Epidermal melanocyte (primary cell): Measurements from ENCODE around the gene C8A.

Experiments used
- DNase-seq: peaks from one replicate; pipeline ENCODE4 v3.0.0; 2011; ENCODE audit warnings: low spot score; ENCODE audit not compliant: insufficient read length

Gene C8A

DNA sequence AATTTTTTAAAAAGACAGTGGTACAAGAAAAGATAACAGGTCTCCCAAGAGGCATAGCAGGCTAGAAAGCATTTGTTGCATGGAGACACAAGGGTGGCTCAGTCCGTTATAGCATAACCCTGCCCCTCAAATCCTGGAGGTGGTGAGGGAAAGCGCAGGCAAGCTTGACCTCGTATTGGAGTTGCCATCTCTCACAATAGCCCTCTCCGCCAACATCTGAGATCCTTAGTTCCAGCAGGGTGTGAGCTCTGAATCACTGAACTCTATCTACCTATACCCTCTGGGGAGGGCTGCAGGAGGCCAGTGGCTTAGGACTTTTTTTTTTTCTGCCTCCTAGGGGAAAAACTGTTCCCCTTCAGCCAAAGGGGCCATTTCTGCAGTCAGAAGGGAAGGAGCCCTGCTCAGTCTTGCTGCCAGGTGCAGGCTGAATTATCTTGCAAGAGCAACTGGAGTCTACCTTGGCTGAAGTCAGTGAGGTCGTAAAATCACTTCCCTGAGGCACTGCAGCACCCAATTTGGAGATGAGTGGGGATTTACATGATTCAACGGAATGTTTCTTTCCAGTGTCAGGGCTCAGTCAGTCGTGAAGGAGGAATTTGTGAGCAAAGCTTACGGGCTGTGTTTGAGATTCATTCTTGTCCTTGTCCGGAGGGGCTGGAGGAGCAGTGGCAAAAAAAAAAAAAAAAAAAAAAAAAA is 17.2 kb upstream of the C8A start:
- DNase-seq = no peak

DNA sequence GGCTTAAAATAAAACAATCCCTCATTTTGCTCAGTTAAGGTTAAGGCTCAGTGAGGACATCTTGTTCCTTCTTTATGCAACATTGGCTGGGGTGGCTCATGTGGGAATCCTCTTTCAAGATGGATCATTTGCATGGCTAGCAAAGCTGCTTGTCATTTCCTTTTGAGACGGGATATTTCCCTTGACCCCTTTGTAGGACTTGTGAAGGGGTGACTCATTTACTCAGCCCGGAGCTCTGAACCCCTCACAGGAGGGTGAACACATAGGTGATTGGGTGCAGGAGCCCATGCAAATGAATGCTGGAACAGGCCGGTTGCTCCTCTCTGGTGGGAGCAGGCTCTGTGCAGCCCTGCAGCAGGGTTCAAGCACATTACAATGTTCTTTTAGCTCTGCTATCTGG is 15.8 kb upstream of the C8A start:
- no peak for DNase-seq

DNA sequence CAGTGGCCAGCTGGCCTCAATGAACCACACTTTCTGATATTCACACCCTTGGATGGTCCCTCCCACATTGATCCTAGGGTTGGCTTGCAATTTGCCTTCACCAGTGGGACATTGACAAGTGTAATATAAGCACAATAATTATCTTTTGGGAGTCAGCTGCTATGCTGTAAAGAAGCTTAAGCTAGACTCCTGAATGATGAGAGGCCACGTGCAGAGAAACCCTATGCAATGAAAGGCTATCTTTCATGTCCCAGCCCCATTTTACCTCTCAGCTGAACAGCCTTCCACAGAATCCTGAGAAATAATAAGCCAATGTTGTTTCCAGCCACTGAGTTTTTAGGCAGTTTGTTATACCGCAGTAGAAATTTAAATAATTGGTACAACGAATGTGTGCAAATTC is 11.1 kb upstream of the C8A start:
- no peak for DNase-seq

DNA sequence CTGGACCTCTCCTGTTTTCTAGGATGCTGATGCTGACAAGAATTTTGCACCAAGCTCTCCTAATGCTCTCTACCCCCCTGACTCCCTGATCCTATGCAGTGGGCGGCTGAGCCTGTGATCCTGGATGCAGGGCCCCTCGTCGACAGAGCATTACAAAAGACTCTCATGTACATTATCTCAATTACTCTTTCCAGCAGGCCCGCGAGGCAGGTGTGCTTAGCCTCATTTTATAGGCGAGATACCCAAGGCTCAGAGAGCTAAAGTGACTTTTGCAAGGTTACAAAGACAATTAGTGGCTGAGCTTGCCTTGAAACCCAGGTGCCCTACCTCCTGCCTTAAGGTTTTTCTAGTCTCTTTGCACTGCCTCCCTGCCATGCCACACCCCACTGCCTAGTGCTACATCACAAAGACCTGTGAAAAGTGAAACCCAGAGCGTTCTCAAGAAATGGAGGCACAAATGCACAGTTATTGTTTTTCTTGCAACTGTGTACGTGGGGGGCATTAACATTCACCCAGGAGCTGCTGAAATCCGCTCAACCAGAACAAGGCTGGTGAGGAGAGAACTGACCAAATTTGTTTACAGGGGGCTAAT is 10.0 kb upstream of the C8A start:
- no peak for DNase-seq

DNA sequence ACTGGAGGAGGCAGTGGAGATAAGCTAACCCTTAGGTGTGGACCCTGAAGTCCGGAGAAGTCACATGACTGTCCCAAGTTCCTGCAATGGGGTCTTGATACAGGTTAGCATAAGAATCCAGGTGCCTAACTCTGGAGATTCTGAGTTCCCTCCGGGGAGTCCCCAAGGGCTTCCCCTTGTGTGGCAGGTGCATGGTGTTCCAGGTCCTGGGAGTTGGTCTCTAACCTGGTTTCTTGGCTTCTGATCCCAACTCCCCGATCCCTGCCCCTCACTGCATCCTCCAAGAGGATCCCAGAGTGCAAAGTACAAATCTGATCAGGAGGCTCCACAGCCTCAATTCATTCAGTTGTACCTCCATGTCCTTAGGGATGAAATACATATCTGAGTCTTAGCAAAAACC is 9.3 kb upstream of the C8A start:
- no peak for DNase-seq

DNA sequence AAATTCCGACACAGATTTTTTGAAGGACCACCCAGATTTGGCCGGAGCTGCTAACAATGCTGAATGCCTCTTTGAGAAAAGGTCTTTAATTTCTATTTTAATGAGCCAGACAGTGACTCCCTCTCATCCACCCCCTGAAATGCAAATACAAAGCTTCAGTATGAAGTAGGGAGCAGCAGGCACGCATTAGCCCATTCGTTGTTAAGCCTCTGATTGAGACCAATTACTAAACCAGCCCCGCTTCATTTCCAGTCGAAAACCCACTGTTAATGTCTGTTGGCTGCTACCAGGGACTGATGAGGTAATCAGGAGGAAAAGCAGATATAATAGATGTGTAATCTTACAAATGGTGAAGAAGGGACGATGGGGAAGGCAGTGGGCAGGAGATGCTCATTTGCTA is 4.8 kb upstream of the C8A start:
- DNase-seq = no peak

DNA sequence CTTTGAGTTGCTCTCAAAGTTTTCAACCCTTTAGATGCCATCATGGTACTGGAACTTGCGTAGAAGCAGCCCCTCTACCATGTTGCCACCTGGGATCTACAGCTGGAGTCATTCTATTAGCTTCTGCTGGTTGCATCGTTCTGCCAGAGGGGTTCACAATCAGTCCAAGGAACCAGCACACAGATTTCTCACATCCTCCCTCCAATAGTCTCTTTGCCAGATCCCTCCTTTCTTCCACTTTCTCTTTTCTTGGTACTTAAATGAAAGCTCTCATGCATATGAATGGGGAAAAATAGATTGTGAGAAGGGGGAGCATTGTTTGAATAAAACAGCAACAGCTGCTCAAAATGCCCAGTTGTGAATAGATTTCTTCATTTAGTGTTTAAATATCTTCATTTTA is 4.2 kb upstream of the C8A start:
- no peak for DNase-seq

DNA sequence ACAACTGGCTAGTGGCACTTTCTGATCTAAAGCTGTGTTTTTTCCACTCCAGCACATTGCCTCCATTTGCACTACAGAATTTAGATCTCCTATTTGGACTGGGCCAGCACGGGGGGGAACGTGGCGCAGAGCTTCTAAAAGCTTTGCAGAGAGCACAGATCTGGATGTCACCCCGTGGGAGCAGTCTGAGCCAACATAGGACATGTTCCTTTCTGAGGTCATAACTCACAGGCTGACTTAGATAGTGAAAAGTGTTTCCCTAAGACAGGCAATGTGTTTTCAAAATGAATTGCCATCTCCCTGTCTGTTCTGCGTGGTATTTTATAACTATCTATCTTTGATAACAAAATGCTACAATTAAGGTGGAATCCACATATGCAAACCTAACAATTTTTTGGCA is 3.7 kb upstream of the C8A start:
- DNase-seq = no peak

DNA sequence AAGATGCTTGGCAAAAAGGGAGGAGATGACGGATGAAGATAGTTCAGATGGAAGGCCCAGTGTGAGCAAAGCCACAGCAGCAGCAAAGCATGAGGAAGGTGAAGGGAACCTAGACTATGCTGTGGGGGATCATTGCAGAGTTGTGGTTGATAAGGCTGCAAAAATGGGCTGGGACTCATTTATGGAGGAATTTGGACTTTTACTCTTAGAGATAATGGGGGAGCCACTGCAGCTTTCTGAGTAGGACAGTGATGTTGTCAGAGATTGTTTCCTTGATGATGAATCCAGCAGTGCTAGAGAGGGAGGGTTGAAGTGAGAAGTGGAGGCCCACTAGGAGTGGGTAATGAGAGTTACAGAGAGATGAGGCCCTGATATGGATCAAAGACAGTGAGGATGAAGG is 2.1 kb upstream of the C8A start:
- DNase-seq = no peak

DNA sequence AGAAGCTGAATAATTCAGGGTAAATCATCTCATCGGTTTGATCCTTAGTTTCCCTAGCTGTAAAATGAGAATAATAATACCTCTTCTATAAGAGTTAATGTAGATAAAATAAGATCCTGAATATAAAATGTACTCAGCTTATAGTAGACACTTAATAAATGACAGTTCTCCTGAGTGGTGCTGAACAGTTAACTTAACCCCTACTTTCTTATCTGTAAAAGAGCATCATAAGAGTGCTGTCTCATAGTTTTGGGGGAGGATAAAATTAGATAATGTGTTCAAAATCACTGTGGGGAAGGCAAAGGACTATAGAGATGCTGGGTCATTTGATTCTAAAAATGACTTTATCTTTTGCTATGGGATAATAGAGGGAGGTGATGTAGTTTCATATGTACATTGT is 593 bp downstream of the C8A start:
- no peak for DNase-seq

DNA sequence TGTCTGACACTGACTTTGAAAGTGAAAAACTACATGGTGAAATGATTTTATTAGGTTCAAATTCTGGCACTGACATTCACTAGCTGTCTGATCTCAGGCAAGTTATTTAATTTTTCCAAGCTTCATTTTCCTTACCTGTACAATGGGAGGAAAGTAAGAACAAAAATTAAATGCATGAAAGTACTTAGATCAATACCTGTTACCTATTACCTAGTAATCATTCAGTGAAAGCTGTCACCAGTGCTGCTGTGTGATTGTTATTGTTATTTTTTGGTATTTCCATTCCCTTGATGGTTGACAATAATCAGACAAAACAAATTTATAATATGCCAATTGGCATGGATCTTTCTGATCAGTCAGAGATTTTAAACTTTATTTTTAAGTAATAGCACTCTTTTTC is 1.6 kb downstream of the C8A start:
- no peak for DNase-seq

DNA sequence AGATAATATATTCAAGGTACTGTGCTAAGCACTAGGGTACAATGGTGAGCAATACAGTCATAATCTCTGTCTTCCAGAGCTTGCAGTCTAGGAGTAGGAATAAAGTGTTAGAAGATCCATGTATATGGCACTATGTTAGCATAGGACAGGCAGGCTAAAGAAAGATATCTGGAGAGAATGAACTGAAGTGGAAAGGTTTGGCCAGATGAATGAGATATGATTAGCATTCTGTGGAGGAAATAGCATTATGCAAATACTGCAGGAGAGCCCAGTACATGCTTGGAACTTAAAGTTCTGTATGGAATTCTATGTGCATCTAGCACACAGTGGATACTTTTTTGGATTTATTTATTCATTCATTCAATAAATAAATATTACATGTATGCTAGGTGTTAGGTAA is 4.7 kb downstream of the C8A start:
- DNase-seq = no peak

DNA sequence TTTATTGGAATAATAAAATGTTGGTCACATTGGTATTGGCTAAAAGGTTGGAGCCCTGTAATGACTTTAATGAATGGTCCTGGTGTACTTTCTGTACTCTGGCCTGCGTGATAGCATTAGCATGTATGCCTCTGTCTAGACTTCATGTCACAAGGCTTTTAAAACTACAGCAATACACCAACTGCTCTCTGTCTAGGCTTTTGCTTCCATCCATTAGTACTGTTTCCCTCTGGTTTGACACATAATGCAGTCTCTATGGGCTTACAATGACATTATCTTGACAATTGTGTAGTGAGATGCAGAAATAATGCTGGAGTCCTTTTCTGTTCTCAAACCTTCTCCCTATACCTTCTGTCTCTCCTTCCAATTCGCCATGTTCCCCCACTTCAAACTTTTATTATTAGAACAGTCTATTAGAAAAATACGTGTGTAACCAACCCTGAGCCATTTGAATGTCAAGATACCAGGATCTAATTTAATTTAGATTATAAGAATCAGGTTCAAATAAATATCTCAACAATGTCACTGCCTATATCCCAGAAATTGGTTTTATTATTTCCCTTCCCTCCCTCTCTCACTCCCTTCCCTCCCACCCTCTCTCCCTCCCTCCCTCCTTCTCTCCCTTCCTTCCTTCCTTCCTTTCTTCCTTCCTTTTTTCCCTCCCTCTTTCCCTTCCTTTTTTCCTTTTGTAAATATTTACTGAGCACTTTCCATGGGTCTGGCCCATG is 8.8 kb downstream of the C8A start:
- no peak for DNase-seq

DNA sequence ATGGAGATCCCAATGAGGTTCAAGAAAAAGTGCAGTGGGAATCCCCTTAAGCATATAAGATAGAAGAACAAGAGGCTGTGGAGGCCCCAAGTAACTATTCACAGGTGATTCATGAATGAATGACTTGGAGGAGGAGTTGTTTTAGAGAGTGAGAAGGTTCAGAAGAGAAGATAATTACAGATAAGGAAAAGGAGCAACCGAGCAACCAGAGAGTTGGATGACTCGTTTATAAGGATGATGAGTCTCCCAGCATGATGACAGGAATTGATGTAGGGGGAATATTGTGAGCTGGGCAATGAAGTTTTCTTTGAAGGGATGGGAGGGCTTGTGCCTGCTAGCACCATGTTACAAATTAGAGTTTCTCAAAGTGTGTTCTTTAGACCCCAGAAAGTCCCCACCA is 9.8 kb downstream of the C8A start:
- no peak for DNase-seq

DNA sequence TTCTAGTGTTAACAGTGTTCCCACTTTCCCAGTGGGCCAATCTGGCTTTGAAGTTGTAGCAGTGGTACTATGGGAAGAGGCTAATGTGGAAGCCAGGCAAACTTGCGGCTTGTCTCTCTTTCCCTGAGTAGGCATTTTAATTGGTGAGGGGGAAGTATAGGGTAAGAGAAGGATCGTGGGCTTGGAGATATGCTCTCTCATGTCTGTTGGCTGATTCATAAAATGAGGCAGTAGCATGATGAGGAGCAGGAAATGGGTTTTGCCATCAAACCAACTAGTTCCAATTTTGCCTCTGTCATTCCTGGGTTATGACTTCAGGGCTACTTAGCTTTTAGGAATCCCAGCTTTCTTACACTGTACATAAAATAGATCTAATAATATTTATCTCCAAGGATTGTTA is 12.1 kb downstream of the C8A start:
- DNase-seq = no peak

DNA sequence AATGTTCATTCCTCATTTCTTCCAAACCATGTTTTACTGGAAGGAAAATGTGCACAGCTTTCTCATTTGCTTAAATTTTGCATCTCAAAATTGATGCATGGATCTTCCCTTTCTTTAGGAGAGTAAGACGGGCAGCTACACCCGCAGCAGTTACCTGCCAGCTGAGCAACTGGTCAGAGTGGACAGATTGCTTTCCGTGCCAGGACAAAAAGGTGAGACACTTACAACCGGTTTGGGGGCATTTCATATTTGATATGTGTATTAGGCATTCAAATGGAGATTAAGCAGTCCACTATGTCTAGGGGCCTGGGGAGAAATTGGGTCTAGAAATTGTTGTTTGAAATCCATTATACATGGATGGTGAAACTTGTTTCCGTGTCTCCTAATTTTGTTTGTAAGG is 12.9 kb downstream of the C8A start:
- DNase-seq = no peak

DNA sequence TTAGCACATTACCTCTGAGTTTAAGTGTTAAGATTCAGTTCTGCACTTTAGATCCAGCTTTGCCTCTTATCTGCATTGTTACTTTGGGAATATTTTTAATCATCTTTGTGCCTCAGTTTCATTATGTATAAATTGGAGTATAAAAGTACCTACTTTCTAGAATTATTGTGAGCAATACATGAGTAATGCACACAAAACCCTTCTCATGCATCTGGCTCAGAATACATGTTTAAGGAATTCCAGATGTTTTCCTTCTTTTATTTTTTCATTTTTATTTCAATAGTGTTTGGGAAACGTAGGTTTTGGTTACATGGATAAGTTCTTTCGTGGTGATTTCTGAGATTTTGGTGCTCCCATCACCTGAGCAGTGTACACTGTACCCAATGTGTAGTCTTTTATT is 14.2 kb downstream of the C8A start:
- no peak for DNase-seq

DNA sequence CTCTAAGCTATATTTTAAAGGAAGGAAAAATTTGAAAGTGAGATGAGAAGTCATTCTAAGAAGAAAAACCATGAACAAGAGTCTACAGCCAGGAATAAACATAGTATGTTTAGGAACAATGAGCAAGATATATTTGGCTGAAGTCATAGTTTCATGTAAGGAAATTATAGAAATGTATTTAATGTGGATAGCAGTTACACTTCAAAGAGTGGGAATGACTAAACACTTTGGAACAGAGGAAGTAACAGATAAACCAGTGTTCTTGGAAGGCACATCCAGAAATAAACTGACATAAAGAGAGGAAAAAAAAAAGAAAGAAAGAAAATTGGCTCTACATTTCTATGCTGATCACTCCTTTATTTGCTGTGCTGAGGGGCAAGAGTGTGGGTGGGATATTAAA is 18.0 kb downstream of the C8A start:
- no peak for DNase-seq

DNA sequence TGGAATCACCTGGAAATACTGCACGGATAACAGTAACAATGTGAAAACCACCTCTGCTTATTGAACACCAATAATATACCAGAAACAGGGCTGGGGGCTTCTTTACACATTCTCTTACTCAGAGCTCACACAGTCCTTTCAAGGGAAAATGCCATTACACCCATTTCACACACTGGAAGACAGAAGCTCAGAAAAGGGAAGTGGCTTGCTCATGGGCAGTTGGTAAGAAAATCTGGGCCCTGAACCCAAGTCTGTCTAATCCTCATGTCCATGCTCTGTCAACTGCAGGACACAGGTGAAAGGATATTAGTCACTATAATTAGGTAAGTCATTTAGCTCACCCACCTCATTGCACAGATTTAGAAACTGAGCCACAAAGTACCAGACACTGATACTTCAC is 18.6 kb downstream of the C8A start:
- DNase-seq = no peak

DNA sequence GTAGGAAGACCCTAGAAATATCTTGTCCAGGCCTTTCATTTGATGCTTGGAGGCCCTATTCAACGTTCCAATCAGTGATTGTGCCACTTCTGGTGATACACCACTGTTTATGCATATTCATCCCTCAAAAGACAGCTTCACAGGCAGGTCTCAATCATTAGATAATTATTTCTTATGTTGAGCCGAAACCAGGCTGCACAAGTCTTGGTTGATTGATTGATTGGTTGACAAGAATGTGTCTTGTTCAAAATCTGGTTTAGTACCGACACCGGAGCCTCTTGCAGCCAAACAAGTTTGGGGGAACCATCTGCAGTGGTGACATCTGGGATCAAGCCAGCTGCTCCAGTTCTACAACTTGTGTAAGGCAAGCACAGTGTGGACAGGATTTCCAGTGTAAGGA is 20.1 kb downstream of the C8A start:
- no peak for DNase-seq

DNA sequence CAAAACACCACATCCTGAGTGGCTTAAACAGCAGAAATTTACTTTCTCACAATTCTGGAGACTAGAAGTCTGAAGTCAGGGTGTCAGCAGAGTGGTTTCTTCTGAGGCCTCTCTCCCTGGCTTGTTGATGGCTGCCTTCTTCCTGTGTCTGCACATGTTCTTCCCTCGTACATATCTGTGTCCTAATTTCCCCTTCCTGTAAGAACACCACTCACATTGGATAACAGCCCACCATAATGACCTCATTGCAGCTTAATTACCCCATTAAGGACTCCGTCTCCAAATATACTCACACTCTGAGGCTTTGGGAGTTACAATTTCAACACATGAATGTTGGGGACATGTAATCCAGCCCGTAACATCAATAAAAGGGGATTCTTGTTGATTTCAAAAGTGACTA is 23.4 kb downstream of the C8A start:
- no peak for DNase-seq

DNA sequence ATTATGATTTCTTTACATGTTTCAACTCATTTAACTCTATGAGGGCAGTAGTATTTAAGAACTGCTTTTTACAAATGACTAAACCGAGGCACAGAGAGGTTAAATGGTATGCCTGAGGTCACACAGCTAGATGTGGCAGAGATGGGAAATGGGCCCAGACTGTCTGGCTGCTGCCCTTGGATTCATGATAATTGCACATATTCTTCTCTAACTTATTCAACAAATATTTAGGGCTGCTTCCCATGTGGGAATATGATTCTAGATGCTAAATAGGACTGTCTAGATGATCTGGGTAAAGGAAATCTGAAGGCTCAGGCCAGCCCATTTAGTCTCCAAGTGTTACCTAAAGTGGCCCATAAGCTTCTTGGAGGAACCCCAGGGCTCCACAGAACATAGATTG is 26.2 kb downstream of the C8A start:
- no peak for DNase-seq

DNA sequence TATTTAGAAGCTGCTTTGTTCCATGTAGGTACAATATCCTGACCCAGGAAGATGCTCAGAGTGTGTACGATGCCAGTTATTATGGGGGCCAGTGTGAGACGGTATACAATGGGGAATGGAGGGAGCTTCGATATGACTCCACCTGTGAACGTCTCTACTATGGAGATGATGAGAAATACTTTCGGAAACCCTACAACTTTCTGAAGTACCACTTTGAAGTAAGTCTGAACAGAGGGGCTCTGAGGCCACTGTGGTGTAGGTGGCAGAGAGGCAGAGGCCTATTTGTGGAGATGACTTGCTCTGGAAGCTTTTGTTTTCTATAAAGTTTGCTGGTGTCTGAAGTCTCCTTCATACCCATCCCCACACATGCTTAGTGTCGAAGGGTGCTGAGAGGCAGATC is 26.8 kb downstream of the C8A start:
- DNase-seq = no peak
